Measurements from ENCODE around the gene NOTCH4.

DNA sequence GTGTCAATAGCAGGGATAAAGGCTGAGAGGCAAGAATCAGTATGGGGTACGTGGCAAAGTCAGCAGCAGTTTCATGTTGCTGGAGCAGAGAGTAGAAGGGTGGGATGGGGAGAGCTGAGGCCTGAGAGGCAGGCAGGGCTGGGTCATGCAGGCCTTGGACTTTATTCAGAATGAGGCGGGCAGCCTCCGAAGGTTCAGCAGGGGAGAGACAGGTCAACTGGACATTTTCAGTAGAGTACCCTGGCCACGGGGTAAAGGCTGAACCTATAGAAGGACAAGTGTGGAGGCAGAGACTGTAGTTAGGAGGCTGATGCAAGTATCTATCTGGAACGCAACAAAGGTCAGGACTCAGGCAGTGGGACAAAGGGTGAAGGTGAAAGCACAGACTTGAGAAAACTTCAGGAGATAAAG is 13.7 kb downstream of the NOTCH4 start:
- TF ChIP-seq, protein P1, sequence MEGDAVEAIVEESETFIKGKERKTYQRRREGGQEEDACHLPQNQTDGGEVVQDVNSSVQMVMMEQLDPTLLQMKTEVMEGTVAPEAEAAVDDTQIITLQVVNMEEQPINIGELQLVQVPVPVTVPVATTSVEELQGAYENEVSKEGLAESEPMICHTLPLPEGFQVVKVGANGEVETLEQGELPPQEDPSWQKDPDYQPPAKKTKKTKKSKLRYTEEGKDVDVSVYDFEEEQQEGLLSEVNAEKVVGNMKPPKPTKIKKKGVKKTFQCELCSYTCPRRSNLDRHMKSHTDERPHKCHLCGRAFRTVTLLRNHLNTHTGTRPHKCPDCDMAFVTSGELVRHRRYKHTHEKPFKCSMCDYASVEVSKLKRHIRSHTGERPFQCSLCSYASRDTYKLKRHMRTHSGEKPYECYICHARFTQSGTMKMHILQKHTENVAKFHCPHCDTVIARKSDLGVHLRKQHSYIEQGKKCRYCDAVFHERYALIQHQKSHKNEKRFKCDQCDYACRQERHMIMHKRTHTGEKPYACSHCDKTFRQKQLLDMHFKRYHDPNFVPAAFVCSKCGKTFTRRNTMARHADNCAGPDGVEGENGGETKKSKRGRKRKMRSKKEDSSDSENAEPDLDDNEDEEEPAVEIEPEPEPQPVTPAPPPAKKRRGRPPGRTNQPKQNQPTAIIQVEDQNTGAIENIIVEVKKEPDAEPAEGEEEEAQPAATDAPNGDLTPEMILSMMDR (IDR thresholded peaks at IDR 0.05; ENCODE audit: low read length) = no peak
- no peak for TF ChIP-seq EZH2 (optimal IDR thresholded peaks at IDR 0.05; ENCODE audit: low read depth, low read length)

Data from MM.1S (cell line).